Measurements from ENCODE around the gene PSMG4.

DNA sequence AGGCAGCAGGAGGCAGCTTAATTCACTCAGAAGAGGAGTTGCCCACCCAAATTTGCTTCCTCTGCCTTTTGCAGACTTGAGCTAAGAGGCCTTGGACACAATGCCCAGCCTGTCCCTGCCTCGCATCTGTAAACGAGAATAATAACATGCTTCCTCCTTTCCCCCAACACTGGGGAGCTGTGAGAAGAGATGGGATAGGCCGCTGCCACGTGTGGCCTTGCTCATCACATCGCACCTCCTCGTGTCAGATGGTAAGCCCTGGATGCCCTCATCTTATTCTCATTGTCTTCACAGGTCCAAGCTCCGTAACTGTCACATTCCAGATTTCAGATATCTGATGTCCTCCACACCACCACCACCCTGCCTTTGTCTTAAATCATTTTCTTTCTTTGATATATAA, 18.2 kb upstream of the PSMG4 start:
- TF ChIP-seq FOSL1 (IDR thresholded peaks at IDR 0.05; ENCODE audit: insufficient read depth, low read depth, low read length) (no peak), POLR2A (IDR thresholded peaks at IDR 0.05; ENCODE audit: control extremely low read depth in 1 of 2, low read depth in 2 of 2, low read length in 2 of 2) (no peak), PHF8 (conservative IDR thresholded peaks at IDR 0.05; ENCODE audit: low read depth, low read length) (no peak), JUN (IDR thresholded peaks at IDR 0.05; ENCODE audit: low read depth, low read length) (no peak), EZH2 (IDR thresholded peaks at IDR 0.05; ENCODE audit: low read depth, low read length, severe bottlenecking) (no peak), POLR2AphosphoS5 (IDR thresholded peaks at IDR 0.05; ENCODE audit: low read depth, low read length) (no peak), CBX5 (IDR thresholded peaks at IDR 0.05; ENCODE audit: low read depth, low read length) (no peak), CTCF (IDR thresholded peaks at IDR 0.05; ENCODE audit: control extremely low read depth in 1 of 3, insufficient read depth in 1 of 3, low read depth in 1 of 3, low read length in 3 of 3) (no peak), CEBPB (IDR thresholded peaks at IDR 0.05; ENCODE audit: low read depth, low read length) (no peak), HDAC2 (IDR thresholded peaks at IDR 0.05; ENCODE audit: borderline replicate concordance in 1 of 2, low read depth in 2 of 2, low read length in 2 of 2) (no peak)

Measured in H1 (cell line).